AG04450 (cell line): ENCODE data around the gene SBK1. TPM values are rescaled to one million over a fixed set of nuclear protein-coding genes. Genes with fewer than 3 reads are reported as not detected.
"Not testable (repeated sequence)": the region's sequence is repeated elsewhere in the genome, so short reads cannot be mapped to it uniquely, and the experiment has no call there.

ENCODE experiments used
- CTCF ChIA-PET: fragments of 300-600, 350-600 bp; formaldehyde crosslinking; extraction: SDS; loops from one replicate; lab custom pipeline; 2022; ENCODE audit warnings: antibody characterized with exemption, inconsistent platforms; lab: Charles Lee
- POLR2A ChIA-PET: fragments of 350-600 bp; formaldehyde crosslinking; extraction: SDS; loops from one replicate; lab custom pipeline; 2021; ENCODE audit warnings: antibody characterized with exemption, inconsistent platforms; lab: Yijun Ruan, JAX
- DNase-seq: peaks from one replicate; pipeline ENCODE4 v3.0.0-alpha.2; 2011; ENCODE audit warnings: low read depth, low spot score
- H3K27ac ChIP-seq: one replicate; pipeline ENCODE4 v1.5.1; 2012; ENCODE audit warnings: low read depth, low read length, control low read depth
- H3K27me3 ChIP-seq: one replicate; pipeline ENCODE4 v1.6.0; 2012; ENCODE audit warnings: low read length; ENCODE audit not compliant: control insufficient read depth, insufficient read depth
- H3K4me3 ChIP-seq: 2 replicates; pipeline ENCODE4 v1.5.1; 2011; ENCODE audit warnings: mild to moderate bottlenecking, low read depth, low read length, control low read depth
- H3K9me3 ChIP-seq: 2 replicates; pipeline ENCODE4 v1.5.1; 2012; ENCODE audit warnings: low read length; ENCODE audit not compliant: control insufficient read depth, insufficient read depth
- polyA plus RNA-seq: library from polyadenylated mRNA; depleted of rRNA; stranded (reverse); fragments of >200 nt; gene quantifications from 2 replicates; pipeline ENCODE4 v1.2.3, GENCODE V29; 2011; rRNA removed
- small RNA-seq: library from RNA; depleted of rRNA; stranded (forward); fragments of <200 nt; gene quantifications from one replicate; pipeline ENCODE3, GENCODE V24; 2012; ENCODE audit warnings: low read depth; ENCODE audit not compliant: insufficient read length
- TF ChIP-seq, protein P1 (sequence below): IDR thresholded peaks from 2 replicates; pipeline ENCODE4 v1.5.1; 2011; ENCODE audit warnings: low read depth, low read length, control low read depth, inconsistent platforms

Gene SBK1
- polyA plus RNA-seq, 1 experiment, result 0.02 TPM

- POLR2A ChIA-PET, H3K27me3 ChIP-seq, H3K27ac ChIP-seq, CTCF ChIA-PET, DNase-seq, H3K9me3 ChIP-seq, H3K4me3 ChIP-seq: not testable (repeated sequence)
Measured at GRCh38 chr16:28338230-28338629, 45.9 kb downstream of the SBK1 start.

DNA sequence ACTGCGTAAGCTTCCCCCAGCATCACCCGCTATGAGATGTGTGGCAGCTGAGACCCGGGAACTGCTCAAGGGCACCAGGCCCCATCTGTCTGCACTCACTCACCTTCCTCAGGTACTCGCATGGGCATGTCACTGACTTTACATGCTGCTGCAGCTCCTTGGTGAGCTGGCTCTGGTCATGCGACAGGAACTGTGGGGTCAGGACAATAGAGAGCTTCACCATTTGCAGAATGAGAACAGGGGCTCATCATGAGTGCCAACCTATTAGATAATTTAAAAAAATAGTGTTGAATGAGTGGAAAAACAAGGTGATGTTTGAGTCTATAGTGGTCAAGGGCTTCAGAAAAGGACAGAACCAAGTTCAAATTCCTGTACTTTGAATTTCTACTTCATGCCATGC, 70.3 kb downstream of the SBK1 start:
- H3K4me3 ChIP-seq, H3K27ac ChIP-seq, CTCF ChIA-PET, POLR2A ChIA-PET, H3K27me3 ChIP-seq, H3K9me3 ChIP-seq, DNase-seq: not testable (repeated sequence)

DNA sequence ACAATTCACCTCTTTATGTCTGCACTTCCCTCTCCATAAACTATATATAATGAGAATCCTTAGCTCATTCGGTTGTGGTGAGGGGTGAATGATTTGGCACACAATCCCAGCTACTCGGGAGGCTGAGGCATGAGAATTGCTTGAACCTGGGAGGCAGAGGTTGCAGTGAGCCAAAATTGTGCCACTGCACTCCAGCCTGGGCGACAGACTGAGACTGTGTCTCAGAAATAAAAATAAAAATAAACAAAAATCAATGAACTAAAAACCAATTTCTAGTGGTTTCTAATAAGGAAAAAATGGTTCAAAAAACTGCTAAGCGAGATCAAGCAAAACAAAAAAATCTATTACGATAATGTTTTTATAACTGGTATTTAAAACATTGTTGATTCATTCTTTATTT, 71.1 kb downstream of the SBK1 start, which contains the start of gene NPIPB6:
NPIPB6 (minus strand) TSS at position 101 of the 400 bp plus-strand sequence. CDS start 686 bp downstream, outside the sequence.
- H3K27me3 ChIP-seq, H3K27ac ChIP-seq, H3K4me3 ChIP-seq, POLR2A ChIA-PET, H3K9me3 ChIP-seq, DNase-seq, CTCF ChIA-PET: not testable (repeated sequence)

DNA sequence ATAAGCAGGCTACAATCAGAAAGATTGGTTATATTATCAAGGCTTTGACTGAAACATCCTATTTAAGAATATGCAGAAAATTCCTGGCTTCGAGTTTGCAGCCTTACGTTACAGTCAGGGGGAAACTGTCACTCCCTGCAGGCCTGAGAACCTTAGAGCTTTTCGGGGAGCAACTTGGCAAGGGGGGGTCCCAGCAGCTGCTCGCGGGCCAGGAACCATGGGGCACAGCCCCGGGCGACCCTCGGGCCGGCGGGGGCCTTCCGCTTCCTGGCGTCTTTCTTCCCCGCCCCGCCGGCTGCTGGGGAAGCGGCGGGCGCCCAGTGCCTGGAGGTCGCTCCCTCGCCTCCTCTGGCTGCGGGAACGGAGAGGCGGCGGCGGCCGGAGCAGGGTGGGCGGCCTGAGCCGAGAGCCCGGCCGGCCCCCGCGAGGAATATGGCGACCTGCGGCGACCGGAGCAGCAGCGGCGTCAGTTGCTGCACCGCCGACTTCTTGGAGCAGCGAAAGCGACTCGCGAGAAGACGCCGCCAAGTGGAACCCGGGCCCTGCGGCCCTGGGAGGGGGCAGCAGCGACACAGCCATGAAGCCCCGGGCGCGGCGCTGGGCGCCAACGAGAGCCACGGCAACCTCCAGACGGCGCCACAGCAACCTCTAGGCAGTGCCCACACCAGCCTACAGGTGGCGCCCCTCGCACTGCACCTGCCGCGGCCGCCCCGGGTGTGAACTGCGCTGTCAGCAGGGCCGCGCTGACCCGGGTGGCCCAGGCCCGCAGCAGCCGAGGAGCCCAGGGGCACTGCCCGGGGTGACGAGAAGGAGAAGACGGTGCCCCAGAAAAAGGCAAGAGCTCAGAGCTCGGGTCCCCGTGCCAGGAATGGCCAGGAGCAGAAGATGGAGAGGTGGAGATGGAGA, 72.2 kb downstream of the SBK1 start:
- H3K4me3 ChIP-seq, H3K27me3 ChIP-seq, DNase-seq, H3K27ac ChIP-seq, H3K9me3 ChIP-seq, POLR2A ChIA-PET, CTCF ChIA-PET: not testable (repeated sequence)
- TF ChIP-seq, protein P1, sequence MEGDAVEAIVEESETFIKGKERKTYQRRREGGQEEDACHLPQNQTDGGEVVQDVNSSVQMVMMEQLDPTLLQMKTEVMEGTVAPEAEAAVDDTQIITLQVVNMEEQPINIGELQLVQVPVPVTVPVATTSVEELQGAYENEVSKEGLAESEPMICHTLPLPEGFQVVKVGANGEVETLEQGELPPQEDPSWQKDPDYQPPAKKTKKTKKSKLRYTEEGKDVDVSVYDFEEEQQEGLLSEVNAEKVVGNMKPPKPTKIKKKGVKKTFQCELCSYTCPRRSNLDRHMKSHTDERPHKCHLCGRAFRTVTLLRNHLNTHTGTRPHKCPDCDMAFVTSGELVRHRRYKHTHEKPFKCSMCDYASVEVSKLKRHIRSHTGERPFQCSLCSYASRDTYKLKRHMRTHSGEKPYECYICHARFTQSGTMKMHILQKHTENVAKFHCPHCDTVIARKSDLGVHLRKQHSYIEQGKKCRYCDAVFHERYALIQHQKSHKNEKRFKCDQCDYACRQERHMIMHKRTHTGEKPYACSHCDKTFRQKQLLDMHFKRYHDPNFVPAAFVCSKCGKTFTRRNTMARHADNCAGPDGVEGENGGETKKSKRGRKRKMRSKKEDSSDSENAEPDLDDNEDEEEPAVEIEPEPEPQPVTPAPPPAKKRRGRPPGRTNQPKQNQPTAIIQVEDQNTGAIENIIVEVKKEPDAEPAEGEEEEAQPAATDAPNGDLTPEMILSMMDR, result 0 out of 2 replicates have a peak, but pooled peaks have one; percentile 2

- H3K9me3 ChIP-seq, DNase-seq, CTCF ChIA-PET, H3K27me3 ChIP-seq, POLR2A ChIA-PET, H3K27ac ChIP-seq, H3K4me3 ChIP-seq: not testable (repeated sequence)
Measured at GRCh38 chr16:28367926-28368325, 75.6 kb downstream of the SBK1 start.

Small RNA genes within 50 kb of the gene (small RNA-seq; reads per million reads assigned to genes)
- not detected for gene AC138904.2

Other genes with a start within 250 kb of the SBK1 start
- gene GSG1L, start 228.8 kb upstream of the SBK1 start, polyA plus RNA-seq, result not detected in 2 replicates
- gene XPO6, start 80.6 kb upstream of the SBK1 start, polyA plus RNA-seq, result 207 and 212 TPM in 2 replicates
- 0.47 and 0.67 TPM in 2 replicates for gene NPIPB6, start 71.0 kb downstream of the SBK1 start, polyA plus RNA-seq
- 44.2 and 67.9 TPM in 2 replicates for gene EIF3CL, start 111.3 kb downstream of the SBK1 start, polyA plus RNA-seq
- gene NPIPB7, start 179.8 kb downstream of the SBK1 start, polyA plus RNA-seq, result not detected in 2 replicates
- gene CLN3, start 199.5 kb downstream of the SBK1 start, polyA plus RNA-seq, result 18.7 and 20.4 TPM in 2 replicates
- gene APOBR, start 202.1 kb downstream of the SBK1 start, polyA plus RNA-seq, result not detected in 2 replicates
- gene IL27, start 214.3 kb downstream of the SBK1 start, polyA plus RNA-seq, result not detected in 2 replicates
- 90.8 and 108 TPM in 2 replicates for gene NUPR1, start 246.4 kb downstream of the SBK1 start, polyA plus RNA-seq